ENCODE data around the gene TDRD3. TPM values are rescaled to one million over a fixed set of nuclear protein-coding genes. Genes with fewer than 3 reads are reported as not detected.

TDRD3 gene
- total and polyA plus RNA-seq, 2 donors (not counting 1 experiment from before 2014, with no cell fraction given) = 10.5 to 18.8 TPM

GRCh38 chr13:60417734-60418133 is 20.7 kb downstream of the TDRD3 start:
- TF ChIP-seq CTCF (conservative IDR thresholded peaks at IDR 0.05 in 1 of 2, IDR thresholded peaks at IDR 0.05 in 1 of 2; ENCODE audit: low read depth in 1 of 2, low read length in 2 of 2) (no peak), EZH2 (IDR thresholded peaks at IDR 0.05; ENCODE audit: low read length, missing control alignments) (no peak)
- no peaks in the 10 kb centered on the region for H4K20me1 ChIP-seq (ENCODE audit: control insufficient read depth, extremely low read depth, insufficient read depth, low read length)
- H3K36me3 ChIP-seq (ENCODE audit: control insufficient read depth, insufficient read depth, low read length) = no peaks in the 10 kb centered on the region
- H2AFZ ChIP-seq (ENCODE audit: low read length) = no peak overlapping the region
- H3K27me3 ChIP-seq (ENCODE audit: control insufficient read depth, insufficient read depth, low read length) = no peaks in the 10 kb centered on the region
- H3K4me2 ChIP-seq (ENCODE audit: extremely low read depth, insufficient read depth, low read length) = no peak overlapping the region
- H3K4me1 ChIP-seq (ENCODE audit: control insufficient read depth, extremely low read depth, insufficient read depth, low read length) = no peaks in the 10 kb centered on the region
- H3K9me3 ChIP-seq (ENCODE audit: control insufficient read depth, insufficient read depth, low read depth, low read length) = no peaks in the 10 kb centered on the region
- no peak overlapping the region for H3K9ac ChIP-seq (ENCODE audit: insufficient read depth, low read length)
- H3K4me3 ChIP-seq (replicated peaks in 1 of 4; ENCODE audit: control extremely low read depth in 1 of 4, insufficient read depth in 1 of 4, low read depth in 3 of 4, low read length in 4 of 4) = no peak overlapping the region
- no peak overlapping the region for H3K27ac ChIP-seq (ENCODE audit: insufficient read depth, low read length)
- H3K79me2 ChIP-seq (ENCODE audit: control insufficient read depth, insufficient read depth, low read length) = no peaks in the 10 kb centered on the region
- no peak for DNase-seq (ENCODE audit: low read depth in 2 of 2)

- H3K27ac ChIP-seq (ENCODE audit: insufficient read depth, low read length) = no peak overlapping the region
- H3K79me2 ChIP-seq (ENCODE audit: control insufficient read depth, insufficient read depth, low read length) = no peaks in the 10 kb centered on the region
- H3K36me3 ChIP-seq (ENCODE audit: control insufficient read depth, insufficient read depth, low read length) = no peaks in the 10 kb centered on the region
- no peak for DNase-seq (ENCODE audit: low read depth in 2 of 2)
- TF ChIP-seq EZH2 (IDR thresholded peaks at IDR 0.05; ENCODE audit: low read length, missing control alignments) (no peak), CTCF (conservative IDR thresholded peaks at IDR 0.05 in 1 of 2, IDR thresholded peaks at IDR 0.05 in 1 of 2; ENCODE audit: low read depth in 1 of 2, low read length in 2 of 2) (no peak)
- H3K4me3 ChIP-seq (replicated peaks in 1 of 4; ENCODE audit: control extremely low read depth in 1 of 4, insufficient read depth in 1 of 4, low read depth in 3 of 4, low read length in 4 of 4) = no peak overlapping the region
- no peaks in the 10 kb centered on the region for H3K9me3 ChIP-seq (ENCODE audit: control insufficient read depth, insufficient read depth, low read depth, low read length)
- no peak overlapping the region for H3K4me2 ChIP-seq (ENCODE audit: extremely low read depth, insufficient read depth, low read length)
- no peaks in the 10 kb centered on the region for H4K20me1 ChIP-seq (ENCODE audit: control insufficient read depth, extremely low read depth, insufficient read depth, low read length)
- H3K27me3 ChIP-seq (ENCODE audit: control insufficient read depth, insufficient read depth, low read length) = no peaks in the 10 kb centered on the region
- no peak overlapping the region for H2AFZ ChIP-seq (ENCODE audit: low read length)
- H3K4me1 ChIP-seq (ENCODE audit: control insufficient read depth, extremely low read depth, insufficient read depth, low read length) = no peaks in the 10 kb centered on the region
- no peak overlapping the region for H3K9ac ChIP-seq (ENCODE audit: insufficient read depth, low read length)
These were observed 21.9 kb downstream of the TDRD3 start for GRCh38 chr13:60418954-60419353.

GRCh38 chr13:60425332-60425731 is 28.3 kb downstream of the TDRD3 start:
- no peaks in the 10 kb centered on the region for H3K79me2 ChIP-seq (ENCODE audit: control insufficient read depth, insufficient read depth, low read length)
- no peak overlapping the region for H3K4me2 ChIP-seq (ENCODE audit: extremely low read depth, insufficient read depth, low read length)

More at GRCh38 chr13:60425332-60425731, 28.3 kb downstream of the TDRD3 start:
- H3K27me3 ChIP-seq (ENCODE audit: control insufficient read depth, insufficient read depth, low read length) = no peaks in the 10 kb centered on the region
- no peak overlapping the region for H2AFZ ChIP-seq (ENCODE audit: low read length)
- no peak overlapping the region for H3K4me3 ChIP-seq (replicated peaks in 1 of 4; ENCODE audit: control extremely low read depth in 1 of 4, insufficient read depth in 1 of 4, low read depth in 3 of 4, low read length in 4 of 4)
- TF ChIP-seq EZH2 (IDR thresholded peaks at IDR 0.05; ENCODE audit: low read length, missing control alignments) = no peak
- TF ChIP-seq CTCF (conservative IDR thresholded peaks at IDR 0.05 in 1 of 2, IDR thresholded peaks at IDR 0.05 in 1 of 2; ENCODE audit: low read depth in 1 of 2, low read length in 2 of 2) = no peak
- DNase-seq (ENCODE audit: low read depth in 2 of 2) = no peak
- no peaks in the 10 kb centered on the region for H4K20me1 ChIP-seq (ENCODE audit: control insufficient read depth, extremely low read depth, insufficient read depth, low read length)
- no peak overlapping the region for H3K9ac ChIP-seq (ENCODE audit: insufficient read depth, low read length)
- H3K27ac ChIP-seq (ENCODE audit: insufficient read depth, low read length) = no peak overlapping the region
- H3K36me3 ChIP-seq (ENCODE audit: control insufficient read depth, insufficient read depth, low read length) = no peaks in the 10 kb centered on the region
- H3K9me3 ChIP-seq (ENCODE audit: control insufficient read depth, insufficient read depth, low read depth, low read length) = no peaks in the 10 kb centered on the region
- no peaks in the 10 kb centered on the region for H3K4me1 ChIP-seq (ENCODE audit: control insufficient read depth, extremely low read depth, insufficient read depth, low read length)

Measured in fibroblast of lung (primary cell).